Activated CD8-positive, alpha-beta T cell treated with anti-CD3 and anti-CD28 coated beads for 36 hours (primary cell): ENCODE results near the gene SEMA7A. TPM values are rescaled to one million over a fixed set of nuclear protein-coding genes. Genes with fewer than 3 reads are reported as not detected.

Experiments
- ATAC-seq: fragments of 200-7000 bp; cut with Tn5 transposase; one replicate; pipeline ENCODE4 v1.10.0; 2021; ENCODE audit warnings: mild to moderate bottlenecking, moderate library complexity
- CTCF ChIA-PET: fragments of 350-600 bp; sonication (Branson Sonifier 250); formaldehyde crosslinking; loops from one replicate; lab custom pipeline; 2021; ENCODE audit warnings: antibody characterized with exemption; lab: Charles Lee
- POLR2A ChIA-PET: fragments of 350-600 bp; sonication (Branson Sonifier 250); formaldehyde crosslinking; loops from one replicate; lab custom pipeline; 2021; ENCODE audit warnings: antibody characterized with exemption; lab: Charles Lee
- DNase-seq: peaks from one replicate; pipeline ENCODE4 v3.0.0-alpha.2; 2020
- H3K27ac Mint-ChIP-seq: one replicate; pipeline ENCODE4 v1.8.0; 2021; ENCODE audit warnings: mild to moderate bottlenecking, mixed read lengths
- H3K27me3 Mint-ChIP-seq: one replicate; pipeline ENCODE4 v1.8.0; 2021; ENCODE audit warnings: mixed read lengths
- H3K36me3 Mint-ChIP-seq: one replicate; pipeline ENCODE4 v1.8.0; 2021; ENCODE audit warnings: low read depth, mixed read lengths
- H3K4me1 Mint-ChIP-seq: one replicate; pipeline ENCODE4 v1.8.0; 2021; ENCODE audit warnings: low read depth, mixed read lengths
- H3K4me3 Mint-ChIP-seq: one replicate; pipeline ENCODE4 v1.8.0; 2021; ENCODE audit warnings: mild to moderate bottlenecking, moderate library complexity, mixed read lengths
- H3K9me3 Mint-ChIP-seq: one replicate; pipeline ENCODE4 v1.8.0; 2021; ENCODE audit warnings: mixed read lengths
- intact Hi-C: fragments of 100-400 bp; cut with micrococcal nuclease; formaldehyde crosslinking; loops from one replicate; pipeline ENCODE4 v1.10.0; 2022
- total RNA-seq, 2 experiments: library from RNA; stranded (reverse); gene quantifications; one replicate each; pipeline ENCODE4 v1.2.3, GENCODE V29; 2021
- TF ChIP-seq, protein P1 (sequence below): fragments of 200-600 bp; IDR thresholded peaks from one replicate; pipeline ENCODE4 v1.8.0; 2022; ENCODE audit warnings: antibody characterized with exemption, mild to moderate bottlenecking

SEMA7A gene
- total RNA-seq, 2 experiments from 2014 or later, result 62.4 TPM

DNA sequence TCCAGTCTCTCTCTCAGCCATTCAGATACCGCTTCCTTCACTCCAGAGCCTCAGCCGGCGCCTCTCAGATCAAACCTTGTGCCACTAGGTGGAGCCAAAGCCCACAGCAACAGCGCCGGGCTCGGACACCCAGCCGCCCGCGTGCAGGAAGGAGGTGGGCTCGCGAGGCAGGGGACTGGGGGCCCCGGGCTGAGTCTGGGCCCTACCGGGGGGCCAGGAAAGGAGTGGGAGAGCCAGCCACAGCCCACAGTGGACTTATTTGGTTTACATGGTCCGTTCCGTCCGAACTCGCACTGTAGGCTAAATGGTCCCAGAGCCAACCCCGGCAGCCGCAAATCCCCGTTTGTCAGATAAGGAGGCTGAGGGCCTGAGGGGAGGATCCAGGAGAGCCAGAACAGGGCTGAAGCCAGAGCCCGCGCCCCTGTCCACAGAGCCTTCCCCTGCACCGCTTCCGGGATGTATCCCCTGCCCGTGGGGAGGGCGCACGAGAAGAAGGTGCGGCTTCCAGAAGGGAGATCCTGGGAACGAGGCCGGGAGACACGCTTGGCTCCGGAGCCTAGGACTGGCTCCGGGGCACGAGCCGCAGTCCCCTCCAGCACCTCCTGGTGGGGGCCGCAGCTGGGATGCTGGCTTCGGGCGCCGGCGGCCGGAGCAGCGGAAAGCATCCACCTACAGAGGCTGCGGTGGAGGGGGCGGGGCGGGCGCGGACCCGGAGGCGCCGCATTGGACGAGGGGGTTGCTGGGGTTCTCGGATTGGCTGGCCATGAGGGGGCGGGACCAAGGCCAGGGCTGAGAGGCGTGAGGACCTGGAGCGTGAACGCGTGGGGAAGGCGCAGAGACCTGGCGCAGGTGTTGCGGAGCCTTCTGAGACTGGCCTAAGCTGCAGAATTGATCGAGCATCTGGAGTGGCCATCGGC is 59.8 kb downstream of the SEMA7A start:
- ATAC-seq (peak; percentile 90), DNase-seq (peak; percentile 97)
- Mint-ChIP-seq H3K27me3 (peaks cover 6% of the 10 kb centered on the region), H3K9me3 (no peaks in the 10 kb centered on the region), H3K27ac (peak overlapping the region; percentile 63), H3K4me1 (peaks cover 39% of the 10 kb centered on the region), H3K36me3 (no peaks in the 10 kb centered on the region), H3K4me3 (peak overlapping the region; percentile 74)
- CTCF ChIA-PET, result interaction anchor here (0.6 to 17.3 kb wide), 37 partner anchors 7 to 395 kb away, joined by 3 to 840 read pairs (median 5); partner anchors contain the start of genes ARID3B, CLK3, SEMA7A and UBL7
- intact Hi-C loops, result loop anchor here (2.0 to 5.0 kb wide), 3 partner anchors 65 to 258 kb away; no protein-coding TSS in a partner anchor
- TF ChIP-seq, protein P1, sequence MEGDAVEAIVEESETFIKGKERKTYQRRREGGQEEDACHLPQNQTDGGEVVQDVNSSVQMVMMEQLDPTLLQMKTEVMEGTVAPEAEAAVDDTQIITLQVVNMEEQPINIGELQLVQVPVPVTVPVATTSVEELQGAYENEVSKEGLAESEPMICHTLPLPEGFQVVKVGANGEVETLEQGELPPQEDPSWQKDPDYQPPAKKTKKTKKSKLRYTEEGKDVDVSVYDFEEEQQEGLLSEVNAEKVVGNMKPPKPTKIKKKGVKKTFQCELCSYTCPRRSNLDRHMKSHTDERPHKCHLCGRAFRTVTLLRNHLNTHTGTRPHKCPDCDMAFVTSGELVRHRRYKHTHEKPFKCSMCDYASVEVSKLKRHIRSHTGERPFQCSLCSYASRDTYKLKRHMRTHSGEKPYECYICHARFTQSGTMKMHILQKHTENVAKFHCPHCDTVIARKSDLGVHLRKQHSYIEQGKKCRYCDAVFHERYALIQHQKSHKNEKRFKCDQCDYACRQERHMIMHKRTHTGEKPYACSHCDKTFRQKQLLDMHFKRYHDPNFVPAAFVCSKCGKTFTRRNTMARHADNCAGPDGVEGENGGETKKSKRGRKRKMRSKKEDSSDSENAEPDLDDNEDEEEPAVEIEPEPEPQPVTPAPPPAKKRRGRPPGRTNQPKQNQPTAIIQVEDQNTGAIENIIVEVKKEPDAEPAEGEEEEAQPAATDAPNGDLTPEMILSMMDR, result peak; percentile 92
- POLR2A ChIA-PET, result interaction anchor here (0.7 to 1.9 kb wide), 9 partner anchors 10 to 247 kb away, joined by 3 to 9 read pairs (median 3); no protein-coding TSS in a partner anchor

DNA sequence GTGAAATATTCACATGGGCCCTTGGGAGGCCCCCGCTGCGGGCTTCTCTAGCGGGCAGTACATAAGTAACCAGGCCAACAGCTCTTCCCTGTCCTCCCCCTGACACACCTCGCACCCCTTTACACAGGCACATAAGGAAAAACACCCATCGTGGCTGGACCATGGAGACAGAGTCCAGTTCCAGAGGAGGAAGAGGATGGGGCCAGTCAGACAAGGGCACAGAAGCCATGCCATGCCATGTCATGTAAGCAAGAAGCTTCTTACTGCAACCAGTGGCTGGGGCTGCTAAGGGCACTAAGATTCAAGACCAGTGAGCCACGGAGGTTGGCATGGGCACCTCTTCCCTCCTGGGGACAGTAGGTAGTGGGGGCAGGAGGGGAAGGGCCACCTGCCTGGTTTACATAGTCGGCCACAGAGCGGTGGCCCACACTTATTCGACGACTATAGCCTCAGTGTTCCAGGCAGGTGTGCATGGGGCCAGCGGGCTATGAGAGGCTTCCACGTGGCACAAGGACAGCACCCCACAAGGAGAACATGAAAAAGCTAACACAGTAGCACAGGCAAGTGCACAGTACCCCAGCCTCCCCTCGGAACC is 60.6 kb downstream of the SEMA7A start:
- intact Hi-C loops, result loop anchor here (5.0 kb wide), 2 partner anchors 114 to 259 kb away; no protein-coding TSS in a partner anchor
- DNase-seq (no peak), ATAC-seq (no peak)
- H3K27ac Mint-ChIP-seq, result no peak overlapping the region
- H3K4me1 Mint-ChIP-seq, result peaks cover 30% of the 10 kb centered on the region
- CTCF ChIA-PET, result interaction anchor here (0.7 to 17.3 kb wide), 18 partner anchors 9 to 395 kb away, joined by 3 to 840 read pairs (median 6); partner anchors contain the start of genes CLK3, SEMA7A and UBL7
- no peaks in the 10 kb centered on the region for H3K9me3 Mint-ChIP-seq
- peak overlapping the region; percentile 74 for H3K4me3 Mint-ChIP-seq
- H3K36me3 Mint-ChIP-seq, result no peaks in the 10 kb centered on the region
- TF ChIP-seq, protein P1, result no peak
- POLR2A ChIA-PET, result interaction anchor here (0.6 to 1.4 kb wide), 6 partner anchors 11 to 437 kb away, joined by 3 to 6 read pairs (median 3); no protein-coding TSS in a partner anchor
- peaks cover 10% of the 10 kb centered on the region for H3K27me3 Mint-ChIP-seq

DNA sequence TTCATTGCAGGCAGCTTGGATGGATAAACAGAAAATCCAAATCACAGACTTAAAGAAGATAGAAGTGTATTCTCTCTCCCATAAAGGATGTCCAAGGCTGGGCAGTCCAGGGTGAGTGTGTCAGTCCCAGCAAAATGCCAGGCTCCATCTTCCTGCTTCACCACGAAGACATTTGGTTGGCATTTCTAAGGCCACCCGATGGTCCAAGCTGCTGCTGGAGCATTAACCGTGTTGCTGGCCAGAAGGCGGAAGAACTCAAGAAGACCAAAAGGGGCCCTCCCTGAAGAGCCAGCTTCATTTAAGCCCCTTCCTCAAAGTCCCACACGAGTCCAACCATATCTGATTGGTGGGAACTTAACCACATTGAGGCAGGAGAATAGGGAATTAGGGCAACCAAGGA is 63.3 kb downstream of the SEMA7A start:
- no peak overlapping the region for H3K4me3 Mint-ChIP-seq
- ChIA-PET CTCF (interaction anchor here (1.2 to 17.3 kb wide), 5 partner anchors 12 to 252 kb away, joined by 3 to 840 read pairs (median 7); partner anchors contain the start of gene SEMA7A), POLR2A (no interaction called here)
- DNase-seq (no peak), ATAC-seq (no peak)
- intact Hi-C loops, result loop anchor here (5.0 kb wide), 2 partner anchors 117 to 262 kb away; no protein-coding TSS in a partner anchor
- H3K9me3 Mint-ChIP-seq, result no peaks in the 10 kb centered on the region
- H3K4me1 Mint-ChIP-seq, result peaks cover 11% of the 10 kb centered on the region
- H3K36me3 Mint-ChIP-seq, result no peaks in the 10 kb centered on the region
- TF ChIP-seq, protein P1, result no peak
- no peak overlapping the region for H3K27ac Mint-ChIP-seq
- peaks cover 15% of the 10 kb centered on the region for H3K27me3 Mint-ChIP-seq

DNA sequence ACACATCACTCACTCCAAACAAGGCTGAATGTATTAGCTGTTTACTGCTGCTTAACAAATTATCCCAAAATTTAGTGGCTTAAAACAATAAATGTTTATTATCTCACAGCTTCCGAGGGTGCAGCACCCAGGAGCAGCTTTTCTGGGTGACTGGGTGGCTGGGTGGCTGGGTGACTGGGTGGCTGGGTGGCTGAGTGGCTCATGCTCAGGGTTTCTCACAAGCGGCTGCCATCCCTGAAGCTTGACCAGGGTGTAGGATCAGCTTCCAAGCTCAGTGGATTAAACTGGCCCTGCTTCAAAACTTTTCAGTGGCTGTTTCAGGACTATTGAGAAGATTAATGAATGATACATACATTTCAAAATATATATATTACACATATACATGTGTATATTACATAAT is 64.0 kb downstream of the SEMA7A start:
- no peaks in the 10 kb centered on the region for H3K36me3 Mint-ChIP-seq

More for the DNA sequence above, 64.0 kb downstream of the SEMA7A start:
- TF ChIP-seq, protein P1, result no peak
- Mint-ChIP-seq H3K27me3 (peaks cover 21% of the 10 kb centered on the region), H3K9me3 (no peaks in the 10 kb centered on the region), H3K27ac (no peak overlapping the region), H3K4me1 (peaks cover 8% of the 10 kb centered on the region), H3K4me3 (no peak overlapping the region)
- ATAC-seq (no peak), DNase-seq (no peak)
- ChIA-PET CTCF (interaction anchor here (0.8 to 1.4 kb wide), 6 partner anchors 13 to 401 kb away, joined by 3 to 6 read pairs (median 3); no protein-coding TSS in a partner anchor), POLR2A (no interaction called here)
- intact Hi-C loops, result loop anchor here (5.0 kb wide), 2 partner anchors 118 to 263 kb away; no protein-coding TSS in a partner anchor
